Fibroblast of skin of right biceps (primary cell): Measurements from ENCODE around the gene SAT2.
A peak's percentile ranks its signal among the peaks of the same experiment; 100 is the strongest.
"Not testable (repeated sequence)": the region's sequence is repeated elsewhere in the genome, so short reads cannot be mapped to it uniquely, and the experiment has no call there.

Experiments used
- DNase-seq: peaks from one replicate; pipeline ENCODE4 v3.0.0-alpha.2; 2013

SAT2 gene

GRCh38 chr17:7633093-7633492, 5.5 kb upstream of the SAT2 start:
- DNase-seq: no peak

GRCh38 chr17:7632492-7632894, 4.9 kb upstream of the SAT2 start:
- peak; percentile 41 for DNase-seq

- DNase-seq: no peak
Observed at GRCh38 chr17:7631398-7632380, 4.1 kb upstream of the SAT2 start.

- no peak for DNase-seq
Observed at GRCh38 chr17:7629939-7630571, 2.4 kb upstream of the SAT2 start, which contains the start of gene SHBG. Gene SHBG (plus strand): TSS chr17:7630135. CDS start chr17:7630173, 38 bp downstream.

GRCh38 chr17:7626956-7627249, 718 bp downstream of the SAT2 start:
- no peak for DNase-seq

GRCh38 chr17:7626307-7626706, 1.3 kb downstream of the SAT2 start:
- no peak for DNase-seq

GRCh38 chr17:7625749-7626148, 1.9 kb downstream of the SAT2 start:
- DNase-seq: not testable (repeated sequence)

- no peak for DNase-seq
Observed at GRCh38 chr17:7623661-7624060, 4.0 kb downstream of the SAT2 start.

GRCh38 chr17:7620835-7621234, 6.8 kb downstream of the SAT2 start:
- DNase-seq: no peak

GRCh38 chr17:7618608-7619007, 9.0 kb downstream of the SAT2 start:
- DNase-seq: no peak

- DNase-seq: no peak
Observed at GRCh38 chr17:7615265-7615747, 12.3 kb downstream of the SAT2 start.

- peak; percentile 100 for DNase-seq
Observed at GRCh38 chr17:7614425-7615264, 13.0 kb downstream of the SAT2 start, which contains the start of gene FXR2. Gene FXR2 (minus strand): TSS chr17:7614897. CDS start chr17:7614532, 365 bp downstream.

- DNase-seq: peak; percentile 68
Observed at GRCh38 chr17:7613769-7614424, 13.7 kb downstream of the SAT2 start.

GRCh38 chr17:7612294-7612640, 15.4 kb downstream of the SAT2 start:
- peak; percentile 17 for DNase-seq

GRCh38 chr17:7611635-7612293, 15.9 kb downstream of the SAT2 start:
- DNase-seq: no peak

- DNase-seq: no peak
Observed at GRCh38 chr17:7610641-7611040, 17.0 kb downstream of the SAT2 start.

- no peak for DNase-seq
Observed at GRCh38 chr17:7606280-7606679, 21.3 kb downstream of the SAT2 start.

GRCh38 chr17:7597561-7597960, 30.1 kb downstream of the SAT2 start:
- not testable (repeated sequence) for DNase-seq

GRCh38 chr17:7593296-7593695, 34.3 kb downstream of the SAT2 start:
- DNase-seq: no peak

GRCh38 chr17:7592422-7593021, 35.1 kb downstream of the SAT2 start:
- no peak for DNase-seq

- DNase-seq: no peak
Observed at GRCh38 chr17:7591596-7591995, 36.0 kb downstream of the SAT2 start.

GRCh38 chr17:7590743-7591142, 36.9 kb downstream of the SAT2 start:
- DNase-seq: peak; percentile 63
